OCI-LY1 (cell line): ENCODE data around the gene BICD2.

Source experiments
- EZH2 ChIP-seq: fragments of 200-600 bp; sonication (generic), shearing (Covaris generic); IDR thresholded peaks from 2 replicates; pipeline ENCODE4 v1.8.0; 2017; ENCODE audit warnings: borderline replicate concordance, mixed run types, mild to moderate bottlenecking, antibody characterized with exemption, low read length, moderate library complexity, mixed read lengths
- TF ChIP-seq, protein P1 (sequence below): fragments of 200-600 bp; sonication (generic), shearing (Covaris generic); IDR thresholded peaks from 2 replicates; pipeline ENCODE4 v1.5.1; 2017; ENCODE audit warnings: mild to moderate bottlenecking, antibody characterized with exemption, low read length, moderate library complexity, mixed read lengths

DNA sequence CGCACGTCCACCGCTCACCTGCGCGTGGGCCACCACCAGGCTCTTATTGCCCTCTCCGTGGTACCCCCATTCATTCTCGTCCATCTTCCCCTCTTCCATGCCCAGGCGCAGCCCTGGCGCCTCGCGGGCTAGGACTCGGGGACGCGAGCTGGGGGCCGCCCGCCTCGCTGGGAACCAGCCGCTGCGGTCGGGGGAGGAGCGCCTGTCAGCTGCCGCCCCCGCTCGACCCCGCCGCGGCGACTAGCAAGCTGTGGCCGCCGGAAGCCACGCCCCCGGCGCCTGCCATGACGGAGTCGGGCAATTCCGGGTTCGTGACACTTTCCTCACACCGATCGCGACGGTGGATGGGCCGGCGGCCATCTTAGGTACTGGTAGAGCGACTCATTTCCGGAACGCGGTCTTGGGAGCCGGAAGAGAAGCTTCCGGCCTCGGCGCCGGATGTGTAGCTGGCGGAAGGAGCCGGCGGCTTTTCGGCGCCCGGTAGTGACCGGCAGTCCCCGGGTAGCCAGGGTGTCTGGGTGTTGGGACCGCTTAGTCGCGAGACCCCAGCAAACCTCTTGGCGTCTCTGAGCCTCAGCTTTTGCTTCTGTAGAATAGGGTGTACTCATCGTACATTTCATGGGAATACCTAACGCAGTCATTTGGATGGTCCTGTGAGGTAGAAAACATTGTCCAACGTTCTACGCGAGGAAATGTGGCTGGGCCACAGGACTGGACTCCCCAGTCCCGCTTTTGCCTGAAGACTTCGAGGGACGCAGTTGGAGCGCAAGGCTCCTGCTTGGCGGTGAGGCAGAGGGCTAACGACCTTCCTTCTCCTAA lies 94.5 kb downstream of the BICD2 start, which contains the start of gene IPPK:
- TF ChIP-seq, protein P1, sequence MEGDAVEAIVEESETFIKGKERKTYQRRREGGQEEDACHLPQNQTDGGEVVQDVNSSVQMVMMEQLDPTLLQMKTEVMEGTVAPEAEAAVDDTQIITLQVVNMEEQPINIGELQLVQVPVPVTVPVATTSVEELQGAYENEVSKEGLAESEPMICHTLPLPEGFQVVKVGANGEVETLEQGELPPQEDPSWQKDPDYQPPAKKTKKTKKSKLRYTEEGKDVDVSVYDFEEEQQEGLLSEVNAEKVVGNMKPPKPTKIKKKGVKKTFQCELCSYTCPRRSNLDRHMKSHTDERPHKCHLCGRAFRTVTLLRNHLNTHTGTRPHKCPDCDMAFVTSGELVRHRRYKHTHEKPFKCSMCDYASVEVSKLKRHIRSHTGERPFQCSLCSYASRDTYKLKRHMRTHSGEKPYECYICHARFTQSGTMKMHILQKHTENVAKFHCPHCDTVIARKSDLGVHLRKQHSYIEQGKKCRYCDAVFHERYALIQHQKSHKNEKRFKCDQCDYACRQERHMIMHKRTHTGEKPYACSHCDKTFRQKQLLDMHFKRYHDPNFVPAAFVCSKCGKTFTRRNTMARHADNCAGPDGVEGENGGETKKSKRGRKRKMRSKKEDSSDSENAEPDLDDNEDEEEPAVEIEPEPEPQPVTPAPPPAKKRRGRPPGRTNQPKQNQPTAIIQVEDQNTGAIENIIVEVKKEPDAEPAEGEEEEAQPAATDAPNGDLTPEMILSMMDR, result no peak
- TF ChIP-seq EZH2, result no peak
